Measurements from ENCODE around the gene FAF2. TPM values are rescaled to one million over a fixed set of nuclear protein-coding genes. Genes with fewer than 3 reads are reported as not detected.

The FAF2 gene
- total RNA-seq, 1 experiment from 2014 or later: 53.2 TPM

DNA sequence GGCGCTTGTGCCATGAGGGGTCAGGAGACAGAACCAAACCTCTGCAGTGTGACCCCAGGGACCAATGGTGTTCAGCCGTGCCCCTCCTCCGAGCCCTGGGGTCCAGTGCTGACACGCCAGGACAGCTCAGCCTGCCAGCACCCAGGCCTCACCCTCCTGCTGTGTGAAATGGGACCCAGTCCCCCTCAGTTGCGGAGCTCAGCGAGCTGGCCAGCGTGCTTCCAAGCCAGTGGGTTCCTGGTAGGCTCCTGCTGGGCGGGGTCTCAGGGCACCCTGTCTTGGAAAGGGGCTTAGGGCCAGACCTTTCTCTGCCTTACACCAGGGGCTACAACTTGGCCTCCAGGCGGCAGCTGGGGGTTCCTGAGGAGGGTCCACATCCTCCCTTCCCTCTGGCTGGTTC is 84.6 kb downstream of the FAF2 start:
- Histone ChIP-seq H3K27ac (ENCODE audit: low read depth, low read length, poor library complexity, severe bottlenecking) (no peak overlapping the region), H3K9me3 (ENCODE audit: low read depth, low read length, poor library complexity, severe bottlenecking) (no peaks in the 10 kb centered on the region), H3K27me3 (replicated peaks; ENCODE audit: insufficient read depth, low read depth, low read length, poor library complexity) (no peaks in the 10 kb centered on the region), H3K36me3 (ENCODE audit: insufficient read depth, low read length, poor library complexity, severe bottlenecking) (peaks cover 41% of the 10 kb centered on the region), H3K4me1 (ENCODE audit: insufficient read depth, low read length, poor library complexity, severe bottlenecking) (peaks cover 41% of the 10 kb centered on the region), H3K4me3 (ENCODE audit: low read depth, low read length, poor library complexity, severe bottlenecking) (no peak overlapping the region)
- intact Hi-C loops (cut with micrococcal nuclease; ENCODE audit: unreplicated experiment): no loop called here
- no peak for TF ChIP-seq EZH2 (IDR thresholded peaks at IDR 0.05; ENCODE audit: borderline replicate concordance, low read depth, low read length, poor library complexity, severe bottlenecking)
- BruUV-seq (replicated peaks): no TSS peak
- POLR2A ChIA-PET (ENCODE audit: low non-redundant PET): no interaction called here
- no peak for DNase-seq (ENCODE audit: low spot score)
- CTCF ChIA-PET: no interaction called here

DNA sequence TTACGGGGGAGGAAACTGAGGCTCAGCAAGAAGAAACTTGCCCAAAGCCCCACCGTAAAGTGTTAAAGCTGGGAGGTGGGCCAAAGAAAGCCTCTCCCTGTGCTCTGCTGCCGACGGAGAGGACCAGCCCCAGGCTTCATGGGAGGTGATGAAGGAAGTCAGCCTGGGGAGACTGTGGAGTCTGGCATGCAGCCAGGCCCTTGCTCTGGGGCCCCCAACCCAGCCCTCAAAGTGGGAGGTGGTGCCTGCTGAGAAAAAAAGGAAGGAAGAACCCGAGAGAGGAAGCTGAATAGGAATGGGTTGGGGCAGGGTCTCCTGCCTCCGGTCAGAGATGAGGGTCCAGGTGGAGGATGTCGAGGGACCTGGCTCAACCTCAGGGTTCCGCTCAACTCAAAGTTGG is 85.2 kb downstream of the FAF2 start:
- TF ChIP-seq, protein P1, sequence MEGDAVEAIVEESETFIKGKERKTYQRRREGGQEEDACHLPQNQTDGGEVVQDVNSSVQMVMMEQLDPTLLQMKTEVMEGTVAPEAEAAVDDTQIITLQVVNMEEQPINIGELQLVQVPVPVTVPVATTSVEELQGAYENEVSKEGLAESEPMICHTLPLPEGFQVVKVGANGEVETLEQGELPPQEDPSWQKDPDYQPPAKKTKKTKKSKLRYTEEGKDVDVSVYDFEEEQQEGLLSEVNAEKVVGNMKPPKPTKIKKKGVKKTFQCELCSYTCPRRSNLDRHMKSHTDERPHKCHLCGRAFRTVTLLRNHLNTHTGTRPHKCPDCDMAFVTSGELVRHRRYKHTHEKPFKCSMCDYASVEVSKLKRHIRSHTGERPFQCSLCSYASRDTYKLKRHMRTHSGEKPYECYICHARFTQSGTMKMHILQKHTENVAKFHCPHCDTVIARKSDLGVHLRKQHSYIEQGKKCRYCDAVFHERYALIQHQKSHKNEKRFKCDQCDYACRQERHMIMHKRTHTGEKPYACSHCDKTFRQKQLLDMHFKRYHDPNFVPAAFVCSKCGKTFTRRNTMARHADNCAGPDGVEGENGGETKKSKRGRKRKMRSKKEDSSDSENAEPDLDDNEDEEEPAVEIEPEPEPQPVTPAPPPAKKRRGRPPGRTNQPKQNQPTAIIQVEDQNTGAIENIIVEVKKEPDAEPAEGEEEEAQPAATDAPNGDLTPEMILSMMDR (conservative IDR thresholded peaks at IDR 0.05; ENCODE audit: low read depth, low read length): no peak
- TF ChIP-seq EZH2 (IDR thresholded peaks at IDR 0.05; ENCODE audit: borderline replicate concordance, low read depth, low read length, poor library complexity, severe bottlenecking): no peak
- no peaks in the 10 kb centered on the region for H3K9me3 ChIP-seq (ENCODE audit: low read depth, low read length, poor library complexity, severe bottlenecking)
- peaks cover 44% of the 10 kb centered on the region for H3K4me1 ChIP-seq (ENCODE audit: insufficient read depth, low read length, poor library complexity, severe bottlenecking)
- H3K27ac ChIP-seq (ENCODE audit: low read depth, low read length, poor library complexity, severe bottlenecking): peak overlapping the region; percentile 98
- intact Hi-C loops (cut with micrococcal nuclease; ENCODE audit: unreplicated experiment): no loop called here
- ChIA-PET POLR2A (ENCODE audit: low non-redundant PET) (interaction anchor here (0.7 kb wide), 1 partner anchor 10 kb away, joined by 7 read pairs; no protein-coding TSS in a partner anchor), CTCF (no interaction called here)
- peak overlapping the region; percentile 99 for H3K4me3 ChIP-seq (ENCODE audit: low read depth, low read length, poor library complexity, severe bottlenecking)
- no TSS peak for BruUV-seq (replicated peaks)
- DNase-seq (ENCODE audit: low spot score): peak; percentile 67
- no peaks in the 10 kb centered on the region for H3K27me3 ChIP-seq (replicated peaks; ENCODE audit: insufficient read depth, low read depth, low read length, poor library complexity)
- peaks cover 35% of the 10 kb centered on the region for H3K36me3 ChIP-seq (ENCODE audit: insufficient read depth, low read length, poor library complexity, severe bottlenecking)

DNA sequence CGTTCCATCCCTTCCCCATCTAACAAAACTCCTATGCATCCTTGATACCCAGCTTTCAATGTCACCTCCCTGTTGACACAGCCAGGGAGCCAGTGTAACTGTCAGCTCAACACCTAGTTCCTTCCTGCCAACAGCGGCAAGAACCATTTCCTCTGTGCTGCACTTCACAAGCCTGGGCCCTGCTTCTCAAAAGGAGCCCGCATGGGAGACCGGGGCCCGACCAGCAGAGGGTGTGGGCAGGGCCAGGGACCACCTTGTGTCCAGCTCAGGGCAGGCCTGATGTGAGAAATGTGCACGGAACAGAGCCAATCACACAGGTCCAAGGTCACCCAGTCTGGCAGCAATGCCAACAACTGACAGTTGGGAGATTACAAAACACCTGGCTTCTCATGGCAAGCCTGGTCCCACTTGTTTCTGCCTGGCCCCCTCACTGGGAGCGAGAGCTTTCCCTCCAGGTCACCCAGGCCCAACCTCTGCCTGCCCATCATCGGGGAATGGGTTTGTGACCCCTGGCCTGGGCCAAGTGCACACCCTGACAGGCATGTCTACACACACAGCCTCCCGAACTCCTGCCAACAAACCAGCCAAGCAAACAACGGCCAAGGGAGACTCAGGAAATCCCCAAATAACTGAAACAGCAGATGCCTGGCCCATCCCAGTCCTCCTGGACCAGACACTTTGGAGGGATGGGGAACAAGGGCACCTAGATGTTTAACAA is 85.9 kb downstream of the FAF2 start:
- intact Hi-C loops (cut with micrococcal nuclease; ENCODE audit: unreplicated experiment): no loop called here
- H3K4me3 ChIP-seq (ENCODE audit: low read depth, low read length, poor library complexity, severe bottlenecking): peak overlapping the region; percentile 99
- H3K36me3 ChIP-seq (ENCODE audit: insufficient read depth, low read length, poor library complexity, severe bottlenecking): peaks cover 29% of the 10 kb centered on the region
- TF ChIP-seq, protein P1 (conservative IDR thresholded peaks at IDR 0.05; ENCODE audit: low read depth, low read length): no peak
- no peak for TF ChIP-seq EZH2 (IDR thresholded peaks at IDR 0.05; ENCODE audit: borderline replicate concordance, low read depth, low read length, poor library complexity, severe bottlenecking)
- H3K4me1 ChIP-seq (ENCODE audit: insufficient read depth, low read length, poor library complexity, severe bottlenecking): peaks cover 51% of the 10 kb centered on the region
- H3K9me3 ChIP-seq (ENCODE audit: low read depth, low read length, poor library complexity, severe bottlenecking): no peaks in the 10 kb centered on the region
- peak overlapping the region; percentile 98 for H3K27ac ChIP-seq (ENCODE audit: low read depth, low read length, poor library complexity, severe bottlenecking)
- POLR2A ChIA-PET (ENCODE audit: low non-redundant PET): interaction anchor here (0.7 kb wide), 1 partner anchor 9 kb away, joined by 7 read pairs; no protein-coding TSS in a partner anchor
- CTCF ChIA-PET: no interaction called here
- no TSS peak for BruUV-seq (replicated peaks)
- H3K27me3 ChIP-seq (replicated peaks; ENCODE audit: insufficient read depth, low read depth, low read length, poor library complexity): no peaks in the 10 kb centered on the region
- DNase-seq (ENCODE audit: low spot score): no peak

All from A673 (cell line).